ENCODE results near the gene ZNF280C.

ZNF280C gene

DNA sequence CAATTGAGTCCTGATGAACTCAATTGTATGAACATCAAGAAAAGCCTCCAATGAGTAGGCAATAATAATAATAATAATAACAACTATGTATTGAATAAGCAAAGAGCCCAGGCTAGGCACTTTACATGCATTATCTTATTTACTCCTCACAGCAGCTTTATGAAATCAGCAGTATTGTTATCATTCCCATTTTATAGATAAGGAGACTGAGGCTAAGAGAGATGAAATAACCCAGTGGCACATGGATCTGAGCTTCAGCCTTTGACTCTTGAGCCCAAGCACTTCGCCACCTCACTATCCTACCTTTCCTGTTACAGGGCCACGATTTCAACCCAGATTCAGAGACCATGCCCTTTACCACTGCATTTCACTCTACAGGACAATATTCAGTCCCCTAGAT is 93.8 kb downstream of the ZNF280C start:
- no peak for DNase-seq (ENCODE audit: low read depth)

- no peak for DNase-seq (ENCODE audit: low read depth)
Observed at GRCh38 chrX:130174045-130174704, 94.5 kb downstream of the ZNF280C start.

- DNase-seq (ENCODE audit: low read depth) = no peak
Observed at GRCh38 chrX:130173190-130173895, 95.4 kb downstream of the ZNF280C start.

DNA sequence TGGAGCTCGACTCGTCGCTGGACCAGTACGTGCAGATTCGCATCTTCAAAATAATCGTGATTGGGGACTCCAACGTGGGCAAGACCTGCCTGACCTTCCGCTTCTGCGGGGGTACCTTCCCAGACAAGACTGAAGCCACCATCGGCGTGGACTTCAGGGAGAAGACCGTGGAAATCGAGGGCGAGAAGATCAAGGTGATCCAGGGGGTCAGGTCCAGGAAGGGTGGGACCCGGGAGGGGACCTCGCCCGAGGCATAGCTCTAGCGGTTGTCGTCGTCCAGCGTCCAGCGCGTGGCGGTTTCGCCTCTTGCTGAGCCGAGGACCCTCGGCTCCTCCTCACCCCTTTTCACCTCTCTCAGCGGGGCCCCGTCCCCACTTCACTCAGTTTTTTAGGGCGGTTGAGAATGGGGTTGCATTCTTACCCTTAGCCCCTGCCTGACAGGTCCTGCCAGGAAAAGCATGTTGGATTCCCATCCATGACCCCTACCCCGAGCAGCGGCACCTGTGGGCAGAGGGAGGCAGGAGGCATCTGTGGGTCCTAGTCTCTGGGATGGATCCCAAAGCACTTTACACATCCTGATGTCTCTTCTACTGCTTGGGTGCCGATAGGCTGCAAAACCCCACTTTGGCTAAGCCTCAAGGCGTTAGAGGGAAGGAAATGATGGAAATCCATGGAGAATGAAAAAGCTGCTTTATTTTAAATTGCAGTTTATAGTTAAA is 96.4 kb downstream of the ZNF280C start:
- DNase-seq (ENCODE audit: low read depth) = no peak

GRCh38 chrX:130171446-130172126 is 97.1 kb downstream of the ZNF280C start, which contains the start of gene RAB33A:
Gene RAB33A (plus strand): TSS chrX:130171962. CDS start chrX:130172063, 101 bp downstream.
- DNase-seq (ENCODE audit: low read depth) = no peak

DNA sequence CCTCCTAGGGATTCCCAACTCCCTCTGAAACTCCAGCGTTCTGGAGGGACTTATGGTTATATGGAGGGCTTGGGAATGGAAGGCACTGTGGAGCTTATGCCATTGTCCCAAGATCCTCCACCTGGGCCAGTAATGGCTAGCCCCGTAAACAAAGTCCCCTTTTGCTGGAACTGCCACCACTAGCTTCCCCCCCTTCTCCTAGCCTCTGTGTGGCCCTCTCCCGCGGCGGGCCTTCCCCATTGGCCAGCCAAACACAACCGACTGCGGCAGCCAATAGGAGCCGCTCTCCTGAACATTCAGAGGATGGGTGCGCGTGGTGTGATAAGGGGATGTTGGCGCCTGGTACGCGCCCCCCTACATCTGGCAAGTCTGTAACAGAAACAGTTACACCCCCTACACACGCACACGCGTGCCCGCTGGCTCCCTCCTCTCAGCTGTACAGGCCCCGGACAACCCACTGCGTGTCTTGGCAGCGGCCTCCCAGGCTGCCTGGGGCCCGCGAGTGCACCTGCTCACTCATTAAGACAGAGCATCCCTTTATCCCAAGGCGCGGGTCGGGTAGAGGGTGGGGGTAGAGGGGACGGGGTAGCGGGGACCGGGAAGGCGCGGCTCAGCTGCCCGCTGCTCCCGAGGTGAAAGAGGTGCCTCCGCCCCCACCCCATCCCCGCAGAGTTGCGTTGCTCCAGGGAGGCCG is 97.8 kb downstream of the ZNF280C start:
- peak; percentile 46 for DNase-seq (ENCODE audit: low read depth)

- no peak for DNase-seq (ENCODE audit: low read depth)
Observed at GRCh38 chrX:130167040-130167439, 101.7 kb downstream of the ZNF280C start.

DNA sequence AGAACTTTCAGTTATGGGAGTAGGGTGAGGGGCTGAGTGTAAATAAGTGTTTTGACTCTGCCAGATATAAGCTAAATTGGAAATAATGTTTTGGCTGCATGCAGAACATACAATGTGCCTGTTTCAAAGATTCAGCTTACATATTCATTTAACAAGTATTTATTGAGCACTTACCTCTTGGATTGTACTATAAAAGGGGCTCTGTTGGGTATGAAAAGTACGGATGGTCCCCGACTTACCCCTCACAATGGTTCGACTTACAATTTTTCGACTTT is 102.3 kb downstream of the ZNF280C start:
- DNase-seq (ENCODE audit: low read depth) = no peak

GRCh38 chrX:130165703-130166502 is 102.8 kb downstream of the ZNF280C start, which contains the start of gene AIFM1:
Gene AIFM1 (minus strand): TSS chrX:130165841. CDS start chrX:130165656, 185 bp downstream.
- peak; percentile 75 for DNase-seq (ENCODE audit: low read depth)

GRCh38 chrX:130165181-130165702 is 103.5 kb downstream of the ZNF280C start:
- DNase-seq (ENCODE audit: low read depth) = no peak

DNA sequence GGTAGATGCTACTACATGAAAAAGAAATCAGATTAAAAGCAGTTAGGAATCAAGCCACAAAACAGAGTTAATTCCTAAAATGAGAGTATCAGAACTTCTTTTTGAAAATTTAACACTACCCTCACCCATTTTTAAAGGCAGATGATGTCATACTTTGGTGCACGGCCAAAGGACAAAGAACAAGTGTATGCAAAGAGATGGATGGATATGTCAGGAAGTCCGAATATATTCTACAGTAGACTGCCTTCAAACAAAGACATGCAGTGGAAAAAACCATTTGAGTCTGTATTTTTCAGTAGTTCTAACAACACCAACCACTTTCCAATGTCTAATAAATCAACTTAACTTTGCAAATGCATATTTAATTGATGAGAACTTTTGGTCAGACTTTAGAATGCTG is 105.3 kb downstream of the ZNF280C start:
- DNase-seq (ENCODE audit: low read depth) = no peak

DNA sequence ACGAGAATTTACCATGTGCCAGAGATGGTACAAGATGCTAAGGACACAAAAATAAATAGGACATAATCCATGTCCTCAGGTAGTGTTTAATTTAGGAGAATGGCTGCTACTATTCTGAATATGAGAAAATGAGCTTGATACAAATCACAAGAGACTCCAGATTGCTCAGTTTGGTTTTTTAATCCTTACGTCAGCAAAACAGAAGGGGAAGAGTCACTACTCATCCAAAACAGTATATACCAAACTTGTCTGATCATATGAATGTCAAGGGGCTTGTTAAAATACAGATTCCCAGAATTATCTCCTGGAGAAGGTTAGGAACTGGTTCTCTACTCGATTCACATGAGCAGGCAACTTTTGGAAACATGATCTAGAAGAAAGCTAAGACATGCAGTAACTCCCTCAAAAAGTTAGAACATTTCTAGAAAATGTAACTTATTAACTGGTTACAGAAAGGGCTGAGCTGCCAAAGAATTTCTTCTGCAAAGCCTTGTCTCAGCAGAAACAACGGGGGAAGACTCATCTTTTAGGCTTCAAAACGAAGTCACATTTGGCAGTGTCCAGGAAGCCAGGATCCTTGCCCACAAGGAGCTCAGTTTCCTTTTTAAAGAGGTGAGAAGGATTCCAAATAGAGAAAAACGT is 106.5 kb downstream of the ZNF280C start:
- no peak for DNase-seq (ENCODE audit: low read depth)

DNA sequence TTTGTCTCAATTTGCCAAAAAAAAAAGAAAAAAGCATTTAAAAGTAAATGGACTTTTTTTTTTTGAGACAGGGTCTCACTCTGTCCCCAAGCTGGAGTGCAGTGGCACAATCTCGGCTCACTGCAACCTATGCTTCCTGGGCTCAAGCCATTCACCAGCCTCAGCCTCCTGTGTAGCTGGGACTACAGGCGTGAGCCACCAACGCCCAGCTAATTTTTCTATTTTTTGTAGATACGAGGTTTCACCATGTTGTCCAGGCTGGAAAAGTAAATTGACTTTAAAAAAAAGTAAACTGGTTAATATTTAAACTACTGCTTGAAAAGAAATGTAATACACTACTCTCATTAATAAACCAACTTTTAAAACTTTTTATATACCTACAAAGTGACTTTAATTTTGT is 108.9 kb downstream of the ZNF280C start:
- no peak for DNase-seq (ENCODE audit: low read depth)

DNA sequence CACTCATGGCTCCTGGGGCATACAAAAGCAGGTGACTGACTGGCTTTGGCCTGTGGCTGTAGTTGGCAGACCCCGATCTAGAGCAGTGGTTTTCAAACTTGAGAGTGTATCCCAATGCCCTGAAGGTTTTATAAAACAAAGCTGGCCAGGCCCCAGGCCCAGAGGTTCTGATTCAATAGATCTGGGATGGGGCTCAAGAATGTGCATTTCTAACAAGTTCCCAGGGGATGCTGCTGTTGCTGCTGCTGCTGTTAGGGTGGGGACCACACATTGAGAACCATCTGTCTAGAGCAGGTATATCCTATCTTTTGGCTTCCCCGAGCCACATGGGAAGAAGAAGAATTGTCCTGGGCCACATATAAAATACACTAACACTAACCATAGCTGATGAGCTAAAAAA is 110.4 kb downstream of the ZNF280C start:
- DNase-seq (ENCODE audit: low read depth) = no peak

GRCh38 chrX:130155564-130155963 is 113.1 kb downstream of the ZNF280C start:
- no peak for DNase-seq (ENCODE audit: low read depth)

All from activated gamma-delta T cell treated with anti-CD3 and anti-CD28 coated beads, Interleukin-2, amount 50 U/mL, for 16 hours (primary cell).